H1 (cell line): ENCODE results near the gene PTPN3. TPM values are rescaled to one million over a fixed set of nuclear protein-coding genes. Genes with fewer than 3 reads are reported as not detected.

ENCODE experiments used
- BACH1 ChIP-seq: IDR thresholded peaks from 2 replicates; pipeline ENCODE4 v1.6.1; 2012; ENCODE audit warnings: low read length, improper control_type of control experiment
- JUN ChIP-seq: IDR thresholded peaks from 2 replicates; pipeline ENCODE4 v1.6.1; 2011; ENCODE audit warnings: low read depth, mild to moderate bottlenecking, improper control_type of control experiment, low read length
- MAFK ChIP-seq: IDR thresholded peaks from 2 replicates; pipeline ENCODE4 v1.6.1; 2012; ENCODE audit warnings: low read depth, mild to moderate bottlenecking, improper control_type of control experiment, low read length
- NANOG ChIP-seq: IDR thresholded peaks from 2 replicates; pipeline ENCODE4 v1.6.1; 2011; ENCODE audit warnings: low read length, low read depth, mild to moderate bottlenecking, inconsistent platforms; ENCODE audit not compliant: insufficient read depth, poor library complexity, severe bottlenecking
- POU5F1 ChIP-seq: IDR thresholded peaks from 2 replicates; pipeline ENCODE4 v1.6.1; 2011; ENCODE audit warnings: low read depth, mild to moderate bottlenecking, low read length, moderate library complexity
- RAD21 ChIP-seq, 2 experiments: IDR thresholded peaks in 1 of 2; conservative IDR thresholded peaks in 1 of 2; 2 replicates each; pipeline ENCODE4 v1.6.1; 2011; ENCODE audit warnings: low read depth in 2 of 2, low read length in 2 of 2, improper control_type of control experiment in 1 of 2, inconsistent platforms in 1 of 2, mild to moderate bottlenecking in 1 of 2, moderate library complexity in 1 of 2
- SIRT6 ChIP-seq: IDR thresholded peaks from one replicate; pipeline ENCODE4 v1.7.1; 2012; ENCODE audit warnings: low read length, inconsistent platforms
- SP1 ChIP-seq: IDR thresholded peaks from 2 replicates; pipeline ENCODE4 v1.6.1; 2011; ENCODE audit warnings: low read depth, low read length
- TBP ChIP-seq: IDR thresholded peaks from 2 replicates; pipeline ENCODE4 v1.6.1; 2011; ENCODE audit warnings: low read depth, low read length, improper control_type of control experiment
- polyA plus RNA-seq, 7 experiments: library from polyadenylated mRNA; depleted of rRNA in 3 of 7; stranded (reverse) in 5 of 7; unstranded in 2 of 7; fragments of >200 nt in 5 of 7; fragments of 200-250 nt in 2 of 7; gene quantifications; 1 replicate in 5 of 7; 2 replicates in 1 of 7; 4 replicates in 1 of 7; pipeline versions ENCODE4 v1.2.1 to v1.2.3, GENCODE V29; 2011 to 2013; ENCODE audit warnings: missing spikeins in 2 of 7, mixed read lengths in 2 of 7
- total RNA-seq: library from RNA; stranded (reverse); fragmentation: NEBNext Ultra II Directional; extraction: Animal tissue kit (Norgen Biotek cat#: 25700); gene quantifications from 2 replicates; pipeline ENCODE4 v1.2.1, GENCODE V29; 2021
- TF ChIP-seq, protein P1 (sequence below): fragments of 300-600 bp; sonication (generic); IDR thresholded peaks from 2 replicates; pipeline ENCODE4 v1.7.1; 2012; ENCODE audit warnings: low read length, moderate library complexity, mild to moderate bottlenecking, inconsistent platforms; ENCODE audit not compliant: insufficient replicate concordance
- TF ChIP-seq, protein P2 (sequence below): IDR thresholded peaks from 2 replicates; pipeline ENCODE4 v1.6.1; 2011; ENCODE audit warnings: low read length, improper control_type of control experiment

The PTPN3 gene
- total and polyA plus RNA-seq, 2 of the 8 experiments (the other 6 are each of a cell fraction or from before 2014, with no cell fraction given) = 2.9 to 3.7 TPM

DNA sequence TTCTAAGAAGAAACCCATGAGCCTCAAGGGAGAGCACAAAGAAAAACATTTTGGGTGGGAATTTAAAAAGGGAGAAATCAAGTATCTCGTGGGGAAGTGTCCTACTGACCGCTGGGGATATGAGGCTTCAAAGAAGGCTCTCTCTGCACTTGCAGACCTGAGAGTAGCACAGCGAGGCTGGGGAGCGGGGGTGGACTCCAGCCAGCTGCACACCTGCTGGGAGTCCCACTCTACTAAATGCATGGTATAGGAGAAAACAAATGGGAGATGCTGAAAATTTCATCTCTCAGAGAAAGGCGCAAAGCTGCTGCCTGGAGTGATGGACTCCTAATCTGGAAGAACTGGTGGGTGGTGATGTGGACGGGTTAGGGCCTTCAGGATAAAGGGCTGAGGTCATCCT, 110.3 kb downstream of the PTPN3 start (continued):
- TF ChIP-seq, protein P1, sequence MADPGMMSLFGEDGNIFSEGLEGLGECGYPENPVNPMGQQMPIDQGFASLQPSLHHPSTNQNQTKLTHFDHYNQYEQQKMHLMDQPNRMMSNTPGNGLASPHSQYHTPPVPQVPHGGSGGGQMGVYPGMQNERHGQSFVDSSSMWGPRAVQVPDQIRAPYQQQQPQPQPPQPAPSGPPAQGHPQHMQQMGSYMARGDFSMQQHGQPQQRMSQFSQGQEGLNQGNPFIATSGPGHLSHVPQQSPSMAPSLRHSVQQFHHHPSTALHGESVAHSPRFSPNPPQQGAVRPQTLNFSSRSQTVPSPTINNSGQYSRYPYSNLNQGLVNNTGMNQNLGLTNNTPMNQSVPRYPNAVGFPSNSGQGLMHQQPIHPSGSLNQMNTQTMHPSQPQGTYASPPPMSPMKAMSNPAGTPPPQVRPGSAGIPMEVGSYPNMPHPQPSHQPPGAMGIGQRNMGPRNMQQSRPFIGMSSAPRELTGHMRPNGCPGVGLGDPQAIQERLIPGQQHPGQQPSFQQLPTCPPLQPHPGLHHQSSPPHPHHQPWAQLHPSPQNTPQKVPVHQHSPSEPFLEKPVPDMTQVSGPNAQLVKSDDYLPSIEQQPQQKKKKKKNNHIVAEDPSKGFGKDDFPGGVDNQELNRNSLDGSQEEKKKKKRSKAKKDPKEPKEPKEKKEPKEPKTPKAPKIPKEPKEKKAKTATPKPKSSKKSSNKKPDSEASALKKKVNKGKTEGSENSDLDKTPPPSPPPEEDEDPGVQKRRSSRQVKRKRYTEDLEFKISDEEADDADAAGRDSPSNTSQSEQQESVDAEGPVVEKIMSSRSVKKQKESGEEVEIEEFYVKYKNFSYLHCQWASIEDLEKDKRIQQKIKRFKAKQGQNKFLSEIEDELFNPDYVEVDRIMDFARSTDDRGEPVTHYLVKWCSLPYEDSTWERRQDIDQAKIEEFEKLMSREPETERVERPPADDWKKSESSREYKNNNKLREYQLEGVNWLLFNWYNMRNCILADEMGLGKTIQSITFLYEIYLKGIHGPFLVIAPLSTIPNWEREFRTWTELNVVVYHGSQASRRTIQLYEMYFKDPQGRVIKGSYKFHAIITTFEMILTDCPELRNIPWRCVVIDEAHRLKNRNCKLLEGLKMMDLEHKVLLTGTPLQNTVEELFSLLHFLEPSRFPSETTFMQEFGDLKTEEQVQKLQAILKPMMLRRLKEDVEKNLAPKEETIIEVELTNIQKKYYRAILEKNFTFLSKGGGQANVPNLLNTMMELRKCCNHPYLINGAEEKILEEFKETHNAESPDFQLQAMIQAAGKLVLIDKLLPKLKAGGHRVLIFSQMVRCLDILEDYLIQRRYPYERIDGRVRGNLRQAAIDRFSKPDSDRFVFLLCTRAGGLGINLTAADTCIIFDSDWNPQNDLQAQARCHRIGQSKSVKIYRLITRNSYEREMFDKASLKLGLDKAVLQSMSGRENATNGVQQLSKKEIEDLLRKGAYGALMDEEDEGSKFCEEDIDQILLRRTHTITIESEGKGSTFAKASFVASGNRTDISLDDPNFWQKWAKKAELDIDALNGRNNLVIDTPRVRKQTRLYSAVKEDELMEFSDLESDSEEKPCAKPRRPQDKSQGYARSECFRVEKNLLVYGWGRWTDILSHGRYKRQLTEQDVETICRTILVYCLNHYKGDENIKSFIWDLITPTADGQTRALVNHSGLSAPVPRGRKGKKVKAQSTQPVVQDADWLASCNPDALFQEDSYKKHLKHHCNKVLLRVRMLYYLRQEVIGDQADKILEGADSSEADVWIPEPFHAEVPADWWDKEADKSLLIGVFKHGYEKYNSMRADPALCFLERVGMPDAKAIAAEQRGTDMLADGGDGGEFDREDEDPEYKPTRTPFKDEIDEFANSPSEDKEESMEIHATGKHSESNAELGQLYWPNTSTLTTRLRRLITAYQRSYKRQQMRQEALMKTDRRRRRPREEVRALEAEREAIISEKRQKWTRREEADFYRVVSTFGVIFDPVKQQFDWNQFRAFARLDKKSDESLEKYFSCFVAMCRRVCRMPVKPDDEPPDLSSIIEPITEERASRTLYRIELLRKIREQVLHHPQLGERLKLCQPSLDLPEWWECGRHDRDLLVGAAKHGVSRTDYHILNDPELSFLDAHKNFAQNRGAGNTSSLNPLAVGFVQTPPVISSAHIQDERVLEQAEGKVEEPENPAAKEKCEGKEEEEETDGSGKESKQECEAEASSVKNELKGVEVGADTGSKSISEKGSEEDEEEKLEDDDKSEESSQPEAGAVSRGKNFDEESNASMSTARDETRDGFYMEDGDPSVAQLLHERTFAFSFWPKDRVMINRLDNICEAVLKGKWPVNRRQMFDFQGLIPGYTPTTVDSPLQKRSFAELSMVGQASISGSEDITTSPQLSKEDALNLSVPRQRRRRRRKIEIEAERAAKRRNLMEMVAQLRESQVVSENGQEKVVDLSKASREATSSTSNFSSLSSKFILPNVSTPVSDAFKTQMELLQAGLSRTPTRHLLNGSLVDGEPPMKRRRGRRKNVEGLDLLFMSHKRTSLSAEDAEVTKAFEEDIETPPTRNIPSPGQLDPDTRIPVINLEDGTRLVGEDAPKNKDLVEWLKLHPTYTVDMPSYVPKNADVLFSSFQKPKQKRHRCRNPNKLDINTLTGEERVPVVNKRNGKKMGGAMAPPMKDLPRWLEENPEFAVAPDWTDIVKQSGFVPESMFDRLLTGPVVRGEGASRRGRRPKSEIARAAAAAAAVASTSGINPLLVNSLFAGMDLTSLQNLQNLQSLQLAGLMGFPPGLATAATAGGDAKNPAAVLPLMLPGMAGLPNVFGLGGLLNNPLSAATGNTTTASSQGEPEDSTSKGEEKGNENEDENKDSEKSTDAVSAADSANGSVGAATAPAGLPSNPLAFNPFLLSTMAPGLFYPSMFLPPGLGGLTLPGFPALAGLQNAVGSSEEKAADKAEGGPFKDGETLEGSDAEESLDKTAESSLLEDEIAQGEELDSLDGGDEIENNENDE = no peak
- TF ChIP-seq SIRT6 = no peak
- no peak for TF ChIP-seq POU5F1
- TF ChIP-seq SP1 = no peak
- TF ChIP-seq TBP = no peak
- no peak for TF ChIP-seq BACH1
- no peak for TF ChIP-seq JUN
- no peak for TF ChIP-seq NANOG
- no peak for TF ChIP-seq RAD21 (IDR thresholded peaks at IDR 0.05 in 1 of 2, conservative IDR thresholded peaks at IDR 0.05 in 1 of 2; ENCODE audit: low read depth in 2 of 2, low read length in 2 of 2)
- TF ChIP-seq MAFK = no peak
- TF ChIP-seq, protein P2, sequence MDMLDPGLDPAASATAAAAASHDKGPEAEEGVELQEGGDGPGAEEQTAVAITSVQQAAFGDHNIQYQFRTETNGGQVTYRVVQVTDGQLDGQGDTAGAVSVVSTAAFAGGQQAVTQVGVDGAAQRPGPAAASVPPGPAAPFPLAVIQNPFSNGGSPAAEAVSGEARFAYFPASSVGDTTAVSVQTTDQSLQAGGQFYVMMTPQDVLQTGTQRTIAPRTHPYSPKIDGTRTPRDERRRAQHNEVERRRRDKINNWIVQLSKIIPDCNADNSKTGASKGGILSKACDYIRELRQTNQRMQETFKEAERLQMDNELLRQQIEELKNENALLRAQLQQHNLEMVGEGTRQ = no peak
